ENCODE measurements around the gene PAMR1. TPM values are rescaled to one million over a fixed set of nuclear protein-coding genes. Genes with fewer than 3 reads are reported as not detected.

Gene PAMR1
- total RNA-seq, 1 experiment from 2014 or later = not detected

DNA sequence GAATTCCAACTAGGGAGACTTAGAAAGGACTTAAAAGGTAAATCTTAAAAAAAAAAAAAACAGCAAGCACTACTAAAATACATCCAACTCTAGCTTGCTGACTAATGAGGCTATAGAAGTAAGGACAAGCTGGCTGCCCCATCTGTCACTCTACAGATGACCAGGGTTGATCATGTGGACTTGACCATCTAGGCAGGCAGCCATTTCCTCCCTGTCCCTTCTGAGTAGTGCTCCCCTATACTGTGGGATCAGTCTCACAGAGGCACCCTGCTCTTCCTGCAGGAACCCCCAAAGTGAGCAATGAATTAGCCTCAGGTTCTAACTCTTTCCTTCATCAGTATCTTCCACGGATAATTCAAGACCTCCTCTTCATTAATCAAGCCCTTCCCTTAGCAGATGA is 118.4 kb downstream of the PAMR1 start:
- DNase-seq = no peak

GRCh38 chr11:35404388-35404775 is 121.0 kb downstream of the PAMR1 start:
- Histone ChIP-seq H3K27me3 (no peaks in the 10 kb centered on the region), H3K36me3 (no peaks in the 10 kb centered on the region; the same call in 1 of the 2 replicates), H3K9me3 (peaks cover under 1% of the 10 kb centered on the region; the same call in 1 of the 2 replicates), H3K4me3 (no peak overlapping the region)
- DNase-seq = peak; percentile 29

More for the DNA sequence above, 118.4 kb downstream of the PAMR1 start:
- H3K4me3 ChIP-seq = no peak overlapping the region
- H3K27me3 ChIP-seq = no peaks in the 10 kb centered on the region
- H3K36me3 ChIP-seq = no peaks in the 10 kb centered on the region
- H3K9me3 ChIP-seq = no peaks in the 10 kb centered on the region

DNA sequence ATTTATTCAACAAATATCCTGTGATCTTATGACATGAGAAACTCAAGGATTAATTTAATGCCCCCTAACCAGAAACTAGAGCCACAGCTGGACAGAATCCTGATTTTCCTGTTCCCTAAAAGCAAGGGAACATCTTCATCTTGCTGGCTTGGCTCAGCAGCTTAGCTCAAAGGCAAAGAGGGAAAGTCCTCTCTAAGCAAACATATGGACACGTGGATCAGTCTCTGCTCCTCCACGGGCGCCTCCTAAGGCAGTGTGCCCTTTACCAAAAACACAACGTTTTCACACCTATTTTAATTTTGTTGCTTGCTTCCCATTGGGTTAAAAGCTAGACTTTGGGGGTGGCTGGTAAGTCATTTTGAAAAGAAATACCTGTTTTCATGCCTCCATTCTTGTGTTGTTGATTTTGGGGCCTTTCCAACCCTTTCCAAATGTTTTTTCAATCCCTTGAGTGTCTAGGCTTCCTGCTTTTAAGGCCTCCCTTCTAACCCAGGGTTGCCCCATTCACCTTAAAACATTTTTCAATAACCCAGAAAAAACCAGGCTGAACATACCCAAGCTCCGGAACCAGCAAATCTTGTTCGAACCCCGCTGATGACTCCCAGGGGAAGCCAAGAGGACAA is 121.5 kb downstream of the PAMR1 start:
- peaks cover 2% of the 10 kb centered on the region; the same call in 1 of the 2 replicates for H3K9me3 ChIP-seq
- DNase-seq = no peak
- no peaks in the 10 kb centered on the region; the same call in 1 of the 2 replicates for H3K36me3 ChIP-seq
- H3K27me3 ChIP-seq = no peaks in the 10 kb centered on the region
- no peak overlapping the region for H3K4me3 ChIP-seq

GRCh38 chr11:35402751-35403660 is 122.4 kb downstream of the PAMR1 start:
- no peaks in the 10 kb centered on the region for H3K27me3 ChIP-seq
- no peak overlapping the region for H3K4me3 ChIP-seq
- no peaks in the 10 kb centered on the region; the same call in 1 of the 2 replicates for H3K36me3 ChIP-seq

GRCh38 chr11:35398881-35399280 is 126.5 kb downstream of the PAMR1 start:
- no peak for DNase-seq
- H3K4me3 ChIP-seq = no peak overlapping the region
- H3K27me3 ChIP-seq = no peaks in the 10 kb centered on the region
- H3K9me3 ChIP-seq = peaks cover 4% of the 10 kb centered on the region
- no peaks in the 10 kb centered on the region; the same call in 1 of the 2 replicates for H3K36me3 ChIP-seq

More at GRCh38 chr11:35402751-35403660, 122.4 kb downstream of the PAMR1 start:
- DNase-seq = no peak
- peaks cover 2% of the 10 kb centered on the region; the same call in 1 of the 2 replicates for H3K9me3 ChIP-seq

- H3K36me3 ChIP-seq = no peaks in the 10 kb centered on the region; the same call in 1 of the 2 replicates
- H3K9me3 ChIP-seq = peaks cover 4% of the 10 kb centered on the region
- H3K27me3 ChIP-seq = no peaks in the 10 kb centered on the region
- H3K4me3 ChIP-seq = no peak overlapping the region
- no peak for DNase-seq
These were observed 130.5 kb downstream of the PAMR1 start for GRCh38 chr11:35394941-35395340.

DNA sequence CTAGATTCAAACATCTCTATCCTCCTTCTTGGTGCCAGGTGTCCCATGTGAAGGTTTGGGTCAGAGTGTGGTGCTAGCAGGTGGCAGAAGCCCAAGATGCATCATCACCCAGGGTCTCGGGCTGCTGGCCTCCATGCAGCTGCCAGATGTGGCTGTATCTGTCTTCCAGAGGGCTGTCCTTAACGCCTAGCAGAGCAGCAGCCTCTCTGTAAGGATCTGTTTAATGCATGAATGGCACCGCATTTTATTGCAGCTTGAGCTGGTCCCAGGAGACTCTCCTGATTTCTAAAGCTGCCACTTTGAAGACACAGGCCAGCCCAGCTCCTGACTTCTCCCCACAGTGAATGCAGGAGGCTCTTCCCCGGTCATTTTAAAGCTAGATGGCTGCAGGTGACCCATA is 132.3 kb downstream of the PAMR1 start:
- DNase-seq = no peak
- Histone ChIP-seq H3K27me3 (no peaks in the 10 kb centered on the region), H3K36me3 (no peaks in the 10 kb centered on the region)

GRCh38 chr11:35391922-35392688 is 133.3 kb downstream of the PAMR1 start:
- Histone ChIP-seq H3K4me3 (no peak overlapping the region), H3K27me3 (no peaks in the 10 kb centered on the region), H3K9me3 (peaks cover 2% of the 10 kb centered on the region; the same call in 1 of the 2 replicates), H3K36me3 (no peaks in the 10 kb centered on the region)
- peak; percentile 84 for DNase-seq

More for the DNA sequence above, 132.3 kb downstream of the PAMR1 start:
- Histone ChIP-seq H3K9me3 (peaks cover 2% of the 10 kb centered on the region), H3K4me3 (no peak overlapping the region)

GRCh38 chr11:35390737-35391682 is 134.4 kb downstream of the PAMR1 start:
- Histone ChIP-seq H3K36me3 (no peaks in the 10 kb centered on the region), H3K4me3 (no peak overlapping the region)
- DNase-seq = peak; percentile 60

GRCh38 chr11:35389897-35390465 is 135.4 kb downstream of the PAMR1 start:
- Histone ChIP-seq H3K27me3 (no peaks in the 10 kb centered on the region), H3K9me3 (0 out of 2 replicates have a peak, but pooled peaks cover 2% of the 10 kb centered on the region), H3K4me3 (no peak overlapping the region), H3K36me3 (no peaks in the 10 kb centered on the region)
- no peak for DNase-seq

More at GRCh38 chr11:35390737-35391682, 134.4 kb downstream of the PAMR1 start:
- Histone ChIP-seq H3K27me3 (no peaks in the 10 kb centered on the region), H3K9me3 (no peaks in the 10 kb centered on the region)

- Histone ChIP-seq H3K9me3 (peaks cover 4% of the 10 kb centered on the region; the same call in 1 of the 2 replicates), H3K27me3 (no peaks in the 10 kb centered on the region), H3K4me3 (no peak overlapping the region), H3K36me3 (no peaks in the 10 kb centered on the region)
- DNase-seq = no peak
These were observed 136.3 kb downstream of the PAMR1 start for GRCh38 chr11:35389112-35389511.

DNA sequence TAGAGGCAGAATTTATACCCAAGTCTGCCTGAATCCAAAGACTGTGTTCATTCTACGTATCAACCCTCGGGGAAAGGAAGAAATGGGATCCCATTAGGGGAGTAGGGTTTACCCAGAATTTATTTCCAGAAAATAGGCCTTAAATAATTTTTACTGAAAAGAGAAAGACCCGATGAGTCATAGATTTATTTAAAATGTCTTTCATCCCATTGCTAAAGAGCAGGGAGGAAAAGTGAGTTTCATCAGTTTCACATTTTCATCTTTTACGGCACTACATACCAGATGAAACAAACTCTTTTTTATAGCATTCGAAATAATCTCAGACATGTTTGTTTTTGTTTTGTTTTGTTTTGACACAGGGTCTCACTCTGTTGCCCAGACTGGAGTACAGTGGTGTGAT is 137.4 kb downstream of the PAMR1 start:
- DNase-seq = no peak
- Histone ChIP-seq H3K4me3 (no peak overlapping the region), H3K27me3 (no peaks in the 10 kb centered on the region), H3K36me3 (no peaks in the 10 kb centered on the region), H3K9me3 (peaks cover 4% of the 10 kb centered on the region; the same call in 1 of the 2 replicates)

DNA sequence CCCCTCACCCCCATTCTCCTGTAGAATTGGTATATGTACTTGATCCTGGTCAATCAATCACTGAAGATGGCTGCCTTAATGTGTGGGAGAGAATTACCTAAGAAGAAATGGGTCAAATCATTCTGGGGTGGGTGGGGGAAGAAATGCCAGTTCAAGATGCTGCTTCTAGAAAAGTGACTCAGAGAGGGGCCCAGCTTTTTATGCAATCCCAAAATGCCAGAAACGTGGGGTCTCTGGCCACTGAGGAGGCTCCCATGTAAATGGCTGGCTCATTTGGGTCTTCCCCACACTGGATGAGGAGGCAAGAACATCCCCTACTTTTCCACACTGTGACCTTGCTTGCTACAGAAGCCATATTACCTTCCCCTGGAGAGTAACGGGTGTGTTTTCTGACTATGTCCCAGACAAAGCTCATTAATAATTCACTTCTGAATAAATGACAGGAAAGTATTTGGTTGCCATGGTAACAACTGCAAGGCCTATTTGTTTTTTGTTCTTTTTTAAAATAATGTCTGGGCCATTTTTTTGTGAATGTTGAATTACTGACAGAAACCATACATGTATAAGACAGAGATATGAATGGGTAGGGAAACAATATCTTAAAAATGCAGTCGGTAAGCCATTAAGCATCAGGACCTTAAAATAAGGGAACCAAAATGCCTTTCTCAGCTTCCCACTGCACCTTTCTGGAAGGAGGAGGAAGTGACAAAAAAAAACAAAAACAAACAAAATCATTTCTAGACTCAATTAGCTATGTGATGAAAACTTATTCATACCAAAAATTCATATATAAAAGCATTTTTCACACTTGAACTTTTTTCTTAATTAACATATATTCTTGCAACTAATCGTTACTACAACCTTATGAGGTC is 138.1 kb downstream of the PAMR1 start:
- Histone ChIP-seq H3K27me3 (no peaks in the 10 kb centered on the region), H3K36me3 (no peaks in the 10 kb centered on the region), H3K9me3 (peaks cover 4% of the 10 kb centered on the region; the same call in 1 of the 2 replicates), H3K4me3 (no peak overlapping the region)
- no peak for DNase-seq

DNA sequence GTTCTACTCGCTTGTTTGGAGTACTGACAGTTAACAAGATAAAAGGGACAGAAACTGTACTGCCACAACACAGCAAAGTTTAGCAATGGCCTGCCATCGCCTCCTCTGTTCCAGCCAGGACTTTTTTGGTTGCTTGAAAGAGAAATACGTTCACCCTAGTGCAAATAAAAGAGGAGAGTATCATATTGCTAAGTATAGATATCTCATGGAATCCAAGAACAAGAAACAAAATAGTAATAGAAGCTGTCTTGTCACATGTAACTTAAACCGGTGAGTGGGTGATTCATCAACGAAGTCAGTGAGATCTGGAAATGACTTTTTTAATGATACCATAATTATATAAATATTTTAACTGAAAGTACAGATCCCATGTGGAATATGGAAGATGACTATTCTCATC is 141.5 kb downstream of the PAMR1 start:
- H3K4me3 ChIP-seq = no peak overlapping the region
- no peaks in the 10 kb centered on the region for H3K27me3 ChIP-seq
- H3K9me3 ChIP-seq = peaks cover 4% of the 10 kb centered on the region; the same call in 1 of the 2 replicates
- H3K36me3 ChIP-seq = no peaks in the 10 kb centered on the region
- no peak for DNase-seq

Data from MG63 (cell line).